Mesenteric fat pad (tissue), 1 donor: Measurements from ENCODE around the gene NCOR1. TPM values are rescaled to one million over a fixed set of nuclear protein-coding genes. Genes with fewer than 3 reads are reported as not detected.
"Not testable (repeated sequence)": the region's sequence is repeated elsewhere in the genome, so short reads cannot be mapped to it uniquely, and the experiment has no call there.

Experiments
- DNase-seq: peaks from one replicate; pipeline ENCODE4 v3.0.0-alpha.2; 2020; ENCODE audit warnings: low spot score
- total RNA-seq: library from RNA; stranded (reverse); fragmentation: NEBNext Ultra II Directional; extraction: Animal tissue kit (Norgen Biotek cat#: 25700); gene quantifications from one replicate; pipeline ENCODE4 v1.2.1, GENCODE V29; 2021
- donor health status: DM: yes; HTN: yes; CAD: no.

The NCOR1 gene
- total RNA-seq, 1 donor from 2014 or later, result 142 TPM

GRCh38 chr17:16152326-16152725, 63.0 kb downstream of the NCOR1 start:
- DNase-seq, result not testable (repeated sequence)

- DNase-seq, result no peak
These were observed 65.0 kb downstream of the NCOR1 start for GRCh38 chr17:16150251-16150856.

- no peak for DNase-seq
These were observed 66.7 kb downstream of the NCOR1 start for GRCh38 chr17:16148596-16148995.

- not testable (repeated sequence) for DNase-seq
These were observed 69.9 kb downstream of the NCOR1 start for GRCh38 chr17:16145319-16145890.

- DNase-seq, result no peak
These were observed 73.6 kb downstream of the NCOR1 start for GRCh38 chr17:16141685-16142084.

GRCh38 chr17:16140854-16141253, 74.5 kb downstream of the NCOR1 start:
- DNase-seq, result no peak

GRCh38 chr17:16135461-16135860, 79.9 kb downstream of the NCOR1 start:
- DNase-seq, result no peak

GRCh38 chr17:16131593-16131992, 83.7 kb downstream of the NCOR1 start:
- no peak for DNase-seq

GRCh38 chr17:16129441-16130205, 85.7 kb downstream of the NCOR1 start:
- no peak for DNase-seq

- no peak for DNase-seq
These were observed 91.8 kb downstream of the NCOR1 start for GRCh38 chr17:16123531-16123930.

GRCh38 chr17:16122697-16123434, 92.5 kb downstream of the NCOR1 start:
- no peak for DNase-seq

GRCh38 chr17:16121915-16122314, 93.4 kb downstream of the NCOR1 start:
- DNase-seq, result no peak

GRCh38 chr17:16120937-16121336, 94.4 kb downstream of the NCOR1 start:
- DNase-seq, result no peak

- no peak for DNase-seq
These were observed 98.2 kb downstream of the NCOR1 start for GRCh38 chr17:16117149-16117548.

GRCh38 chr17:16115077-16115698, 100.1 kb downstream of the NCOR1 start:
- not testable (repeated sequence) for DNase-seq

GRCh38 chr17:16108871-16109270, 106.5 kb downstream of the NCOR1 start:
- no peak for DNase-seq

- DNase-seq, result no peak
These were observed 106.9 kb downstream of the NCOR1 start for GRCh38 chr17:16108386-16108785.

- DNase-seq, result no peak
These were observed 108.1 kb downstream of the NCOR1 start for GRCh38 chr17:16107165-16107770.

GRCh38 chr17:16106161-16106891, 109.0 kb downstream of the NCOR1 start:
- no peak for DNase-seq

- DNase-seq, result no peak
These were observed 111.1 kb downstream of the NCOR1 start for GRCh38 chr17:16104189-16104588.
